ENCODE results near the gene FMNL1. TPM values are rescaled to one million over a fixed set of nuclear protein-coding genes. Genes with fewer than 3 reads are reported as not detected.
A peak's percentile ranks its signal among the peaks of the same experiment; 100 is the strongest.
"Not testable (repeated sequence)": the region's sequence is repeated elsewhere in the genome, so short reads cannot be mapped to it uniquely, and the experiment has no call there.

FMNL1 gene
- total RNA-seq, 1 donor from 2014 or later = 26.0 TPM

DNA sequence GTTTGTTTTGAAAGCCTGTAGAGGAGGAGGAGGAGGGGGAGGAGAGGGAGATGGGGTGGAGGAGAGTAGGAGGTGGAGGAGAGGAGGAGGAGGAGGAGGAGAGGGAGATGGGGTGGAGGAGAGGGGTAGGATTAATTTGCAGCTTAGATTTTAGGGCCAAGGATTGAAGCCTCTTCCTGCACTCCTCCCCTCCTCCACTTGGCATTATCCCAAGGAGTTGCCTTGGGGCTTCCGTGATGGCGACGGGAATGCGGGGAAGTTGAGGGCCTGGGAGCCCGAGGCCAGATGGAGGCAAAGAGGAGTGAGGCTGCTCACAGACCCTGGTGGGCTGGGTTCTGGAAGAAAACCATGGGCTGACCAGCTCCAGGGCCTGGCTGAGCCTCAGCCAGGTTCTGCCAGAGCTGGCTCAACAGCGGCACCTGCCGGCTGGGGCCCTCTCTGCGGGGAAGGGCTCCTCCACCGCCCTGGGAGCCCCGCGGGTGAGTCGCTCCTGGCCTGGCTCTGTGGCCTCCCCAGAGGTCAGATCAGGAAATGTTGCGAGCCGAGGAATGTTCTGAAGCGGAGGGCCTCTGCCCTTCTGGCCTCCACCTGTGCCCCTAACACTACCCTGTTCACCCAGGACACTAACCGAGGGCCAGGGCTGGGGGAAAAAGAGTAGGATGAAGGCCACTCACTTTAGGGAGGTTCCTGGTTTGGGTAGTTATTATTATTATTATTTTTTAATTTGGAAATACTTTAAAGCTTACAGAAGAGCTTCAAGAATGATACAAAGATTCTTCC lies 23.9 kb upstream of the FMNL1 start:
- DNase-seq (ENCODE audit: low read depth) = no peak
- Histone ChIP-seq H3K36me3 (ENCODE audit: control insufficient read depth, insufficient read depth, low read length) (no peaks in the 10 kb centered on the region), H3K27me3 (ENCODE audit: control insufficient read depth, insufficient read depth, low read length) (no peaks in the 10 kb centered on the region), H3K4me3 (ENCODE audit: low read depth, low read length) (no peak overlapping the region)
- TF ChIP-seq, protein P1, sequence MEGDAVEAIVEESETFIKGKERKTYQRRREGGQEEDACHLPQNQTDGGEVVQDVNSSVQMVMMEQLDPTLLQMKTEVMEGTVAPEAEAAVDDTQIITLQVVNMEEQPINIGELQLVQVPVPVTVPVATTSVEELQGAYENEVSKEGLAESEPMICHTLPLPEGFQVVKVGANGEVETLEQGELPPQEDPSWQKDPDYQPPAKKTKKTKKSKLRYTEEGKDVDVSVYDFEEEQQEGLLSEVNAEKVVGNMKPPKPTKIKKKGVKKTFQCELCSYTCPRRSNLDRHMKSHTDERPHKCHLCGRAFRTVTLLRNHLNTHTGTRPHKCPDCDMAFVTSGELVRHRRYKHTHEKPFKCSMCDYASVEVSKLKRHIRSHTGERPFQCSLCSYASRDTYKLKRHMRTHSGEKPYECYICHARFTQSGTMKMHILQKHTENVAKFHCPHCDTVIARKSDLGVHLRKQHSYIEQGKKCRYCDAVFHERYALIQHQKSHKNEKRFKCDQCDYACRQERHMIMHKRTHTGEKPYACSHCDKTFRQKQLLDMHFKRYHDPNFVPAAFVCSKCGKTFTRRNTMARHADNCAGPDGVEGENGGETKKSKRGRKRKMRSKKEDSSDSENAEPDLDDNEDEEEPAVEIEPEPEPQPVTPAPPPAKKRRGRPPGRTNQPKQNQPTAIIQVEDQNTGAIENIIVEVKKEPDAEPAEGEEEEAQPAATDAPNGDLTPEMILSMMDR (IDR thresholded peaks at IDR 0.05; ENCODE audit: insufficient read depth, low read length, poor library complexity, severe bottlenecking) = peak; percentile 100

DNA sequence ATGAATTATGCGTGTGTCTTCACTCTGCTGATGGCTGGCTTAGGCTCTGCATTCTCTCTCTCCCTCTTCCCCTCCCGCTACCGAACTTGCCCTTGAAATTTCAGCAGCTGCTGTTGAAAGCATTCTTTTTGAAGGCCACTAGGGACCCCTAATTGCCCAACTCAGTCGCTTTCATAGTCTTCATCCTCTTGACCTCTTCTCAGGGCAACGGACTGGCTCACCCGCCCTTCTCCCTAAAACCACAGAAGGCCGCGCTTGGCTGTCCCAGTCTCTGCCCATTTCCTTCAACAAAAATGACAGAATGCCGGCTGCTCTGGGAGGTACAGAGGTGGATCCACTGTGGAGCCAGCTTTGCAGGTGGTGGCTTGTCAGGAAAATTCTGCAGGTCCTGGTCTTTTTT lies 21.0 kb upstream of the FMNL1 start:
- H3K36me3 ChIP-seq (ENCODE audit: control insufficient read depth, insufficient read depth, low read length) = no peaks in the 10 kb centered on the region
- no peaks in the 10 kb centered on the region for H3K27me3 ChIP-seq (ENCODE audit: control insufficient read depth, insufficient read depth, low read length)
- TF ChIP-seq, protein P1 (IDR thresholded peaks at IDR 0.05; ENCODE audit: insufficient read depth, low read length, poor library complexity, severe bottlenecking) = peak; percentile 14
- no peak for DNase-seq (ENCODE audit: low read depth)
- H3K4me3 ChIP-seq (ENCODE audit: low read depth, low read length) = no peak overlapping the region

DNA sequence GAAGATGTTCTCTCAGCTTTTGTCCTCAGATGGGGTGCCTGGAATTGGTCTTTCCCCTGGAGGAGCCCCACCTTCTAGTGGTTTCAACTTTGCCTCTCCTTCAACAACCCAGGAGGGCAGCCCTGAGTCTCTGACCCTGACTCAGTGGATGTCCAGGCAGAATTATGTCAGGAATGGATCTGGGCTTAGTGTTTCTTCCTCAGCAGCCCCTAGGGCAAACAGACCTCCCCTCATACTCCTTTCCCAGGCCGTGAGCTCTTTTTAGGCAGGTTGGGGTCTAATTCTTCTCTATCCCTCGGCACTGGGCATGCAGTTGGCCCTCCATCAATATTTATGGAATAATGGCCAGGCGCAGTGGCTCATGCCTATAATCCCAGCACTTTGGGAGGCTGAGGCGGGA lies 20.2 kb upstream of the FMNL1 start:
- no peak for DNase-seq (ENCODE audit: low read depth)
- Histone ChIP-seq H3K4me3 (ENCODE audit: low read depth, low read length) (no peak overlapping the region), H3K27me3 (ENCODE audit: control insufficient read depth, insufficient read depth, low read length) (no peaks in the 10 kb centered on the region), H3K36me3 (ENCODE audit: control insufficient read depth, insufficient read depth, low read length) (no peaks in the 10 kb centered on the region)
- TF ChIP-seq, protein P1 (IDR thresholded peaks at IDR 0.05; ENCODE audit: insufficient read depth, low read length, poor library complexity, severe bottlenecking) = no peak

DNA sequence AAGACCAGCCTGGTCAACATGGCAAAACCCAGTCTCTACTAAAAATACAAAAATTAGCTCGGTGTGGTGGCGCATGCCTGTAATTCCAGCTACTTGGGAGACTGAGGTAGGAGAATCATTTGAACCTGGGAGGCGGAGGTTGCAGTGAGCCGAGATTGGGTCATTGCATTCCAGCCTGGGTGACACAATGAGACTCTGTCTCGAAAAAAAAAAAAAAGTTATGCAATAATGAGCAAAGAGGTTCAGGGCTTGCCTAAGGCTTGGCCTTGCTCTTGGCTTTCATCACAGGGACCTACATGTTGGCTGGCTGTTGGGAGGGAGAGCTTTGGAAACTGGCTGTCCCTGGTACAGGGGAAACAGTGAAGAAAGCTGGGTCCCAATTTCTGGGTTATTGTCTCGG lies 19.8 kb upstream of the FMNL1 start:
- H3K4me3 ChIP-seq (ENCODE audit: low read depth, low read length); H3K27me3 ChIP-seq (ENCODE audit: control insufficient read depth, insufficient read depth, low read length); DNase-seq (ENCODE audit: low read depth); H3K36me3 ChIP-seq (ENCODE audit: control insufficient read depth, insufficient read depth, low read length): not testable (repeated sequence)

DNA sequence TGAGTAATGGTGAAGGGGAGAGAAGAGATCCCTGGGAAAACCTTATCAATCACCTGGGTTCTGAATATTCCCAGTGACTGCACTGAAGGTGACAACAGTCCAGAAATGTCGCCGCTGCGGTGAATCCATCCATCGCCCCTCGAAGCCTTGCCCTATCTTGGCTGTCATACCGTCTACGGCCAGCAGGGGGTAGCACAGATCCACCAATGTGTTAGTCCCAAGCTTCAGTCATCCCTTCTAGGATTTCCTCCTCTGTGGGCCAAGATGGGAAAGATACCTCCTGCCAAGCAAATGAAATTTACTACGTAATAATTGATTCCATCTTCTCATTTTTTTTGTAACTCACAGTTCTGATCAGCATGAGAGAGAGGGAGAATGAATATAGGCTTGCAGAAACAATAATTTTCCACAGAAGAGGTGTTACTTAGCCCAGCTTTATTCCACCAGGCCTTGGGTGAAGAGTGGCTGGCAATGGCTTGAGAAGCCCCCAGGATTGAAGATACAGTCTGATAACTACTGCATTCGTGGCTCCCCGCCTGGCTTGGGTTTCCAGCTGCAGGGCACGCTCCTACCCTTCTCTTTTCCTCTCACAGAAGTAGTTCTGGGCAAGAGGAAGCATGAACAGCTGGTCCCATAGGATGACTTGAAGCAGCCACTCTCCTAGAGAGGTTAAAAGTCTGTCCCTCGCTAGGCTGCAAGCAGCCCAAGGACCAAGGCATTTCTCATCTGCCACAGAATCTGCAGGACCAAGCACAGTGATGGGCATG lies 2.6 kb upstream of the FMNL1 start:
- no peak for DNase-seq (ENCODE audit: low read depth)
- no peak overlapping the region for H3K4me3 ChIP-seq (ENCODE audit: low read depth, low read length)
- TF ChIP-seq, protein P1 (IDR thresholded peaks at IDR 0.05; ENCODE audit: insufficient read depth, low read length, poor library complexity, severe bottlenecking) = peak; percentile 86
- H3K36me3 ChIP-seq (ENCODE audit: control insufficient read depth, insufficient read depth, low read length) = no peaks in the 10 kb centered on the region
- peaks cover 2% of the 10 kb centered on the region for H3K27me3 ChIP-seq (ENCODE audit: control insufficient read depth, insufficient read depth, low read length)

DNA sequence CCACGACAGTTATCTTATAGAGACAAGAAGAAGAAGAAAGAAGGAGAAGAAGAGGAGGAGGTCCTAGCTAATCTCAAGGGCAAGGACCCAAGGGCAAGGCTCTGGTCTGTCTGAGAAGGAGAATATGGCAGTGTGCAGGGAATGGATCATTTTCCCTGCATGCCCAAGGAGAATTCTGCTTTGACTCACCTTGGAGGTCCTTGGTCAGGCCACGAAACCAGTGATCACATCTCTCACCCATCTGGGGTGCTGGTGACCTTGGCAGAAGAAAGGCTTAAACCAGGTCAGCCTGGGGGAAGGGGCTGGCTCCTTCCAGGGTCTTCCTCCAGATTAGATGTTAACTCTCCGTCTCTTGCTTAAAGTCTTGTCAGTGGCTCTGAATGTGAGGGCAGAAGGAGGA lies 1.6 kb upstream of the FMNL1 start:
- no peaks in the 10 kb centered on the region for H3K36me3 ChIP-seq (ENCODE audit: control insufficient read depth, insufficient read depth, low read length)
- no peak for DNase-seq (ENCODE audit: low read depth)
- no peak overlapping the region for H3K4me3 ChIP-seq (ENCODE audit: low read depth, low read length)
- peaks cover 2% of the 10 kb centered on the region for H3K27me3 ChIP-seq (ENCODE audit: control insufficient read depth, insufficient read depth, low read length)
- TF ChIP-seq, protein P1 (IDR thresholded peaks at IDR 0.05; ENCODE audit: insufficient read depth, low read length, poor library complexity, severe bottlenecking) = no peak
